Adrenal gland (tissue), 5 donors: Measurements from ENCODE around the gene AMZ1.

Experiments used
- POLR2A ChIP-seq, 2 donors: fragments of 450-650 bp; IDR thresholded peaks; one replicate each; pipeline ENCODE4 v1.6.1; 2017; ENCODE audit warnings: antibody characterized with exemption in 2 of 2, mild to moderate bottlenecking in 2 of 2, moderate library complexity in 1 of 2
- TF ChIP-seq, protein P1 (sequence below), 6 experiments: fragments of 450-650 bp in 4 of 6; fragments of 200-600 bp in 2 of 6; sonication (generic) in 1 of 6; IDR thresholded peaks; 1 replicate in 5 of 6; 2 replicates in 1 of 6; pipeline versions ENCODE4 v1.5.1 to v1.8.0; 2016 to 2021; ENCODE audit warnings: antibody characterized with exemption in 6 of 6, mild to moderate bottlenecking in 2 of 6, moderate library complexity in 1 of 6
- donor health status: DM: no; HTN: no; CAD: no.

DNA sequence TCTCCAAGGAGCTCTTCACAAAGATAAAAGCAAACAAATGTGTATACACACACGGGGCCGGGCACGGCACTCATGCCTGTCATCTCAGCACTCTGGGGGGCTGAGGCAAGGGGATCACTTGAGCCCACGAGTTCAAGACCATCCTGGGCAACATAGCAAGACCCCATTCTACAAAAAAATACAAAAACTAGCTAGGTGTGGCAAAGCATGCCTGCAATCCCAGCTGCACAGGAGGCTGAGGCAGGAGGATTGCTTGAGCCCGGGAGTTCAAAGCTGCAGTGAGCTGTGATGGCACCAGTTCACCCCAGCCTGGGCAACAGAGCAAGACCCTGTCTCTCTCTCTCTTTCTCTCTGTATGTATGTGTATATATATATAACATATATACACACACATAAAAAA is 33.9 kb upstream of the AMZ1 start:
- TF ChIP-seq, protein P1, sequence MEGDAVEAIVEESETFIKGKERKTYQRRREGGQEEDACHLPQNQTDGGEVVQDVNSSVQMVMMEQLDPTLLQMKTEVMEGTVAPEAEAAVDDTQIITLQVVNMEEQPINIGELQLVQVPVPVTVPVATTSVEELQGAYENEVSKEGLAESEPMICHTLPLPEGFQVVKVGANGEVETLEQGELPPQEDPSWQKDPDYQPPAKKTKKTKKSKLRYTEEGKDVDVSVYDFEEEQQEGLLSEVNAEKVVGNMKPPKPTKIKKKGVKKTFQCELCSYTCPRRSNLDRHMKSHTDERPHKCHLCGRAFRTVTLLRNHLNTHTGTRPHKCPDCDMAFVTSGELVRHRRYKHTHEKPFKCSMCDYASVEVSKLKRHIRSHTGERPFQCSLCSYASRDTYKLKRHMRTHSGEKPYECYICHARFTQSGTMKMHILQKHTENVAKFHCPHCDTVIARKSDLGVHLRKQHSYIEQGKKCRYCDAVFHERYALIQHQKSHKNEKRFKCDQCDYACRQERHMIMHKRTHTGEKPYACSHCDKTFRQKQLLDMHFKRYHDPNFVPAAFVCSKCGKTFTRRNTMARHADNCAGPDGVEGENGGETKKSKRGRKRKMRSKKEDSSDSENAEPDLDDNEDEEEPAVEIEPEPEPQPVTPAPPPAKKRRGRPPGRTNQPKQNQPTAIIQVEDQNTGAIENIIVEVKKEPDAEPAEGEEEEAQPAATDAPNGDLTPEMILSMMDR (IDR thresholded peaks at IDR 0.05) = no peak
- TF ChIP-seq POLR2A (IDR thresholded peaks at IDR 0.05) = no peak
